HG03108 (cell line): ENCODE data around the gene TMEM45B.
"Not testable (repeated sequence)": the region's sequence is repeated elsewhere in the genome, so short reads cannot be mapped to it uniquely, and the experiment has no call there.

Source experiments
- ATAC-seq: cut with Tn5 transposase; IDR thresholded peaks from one replicate; pipeline ENCODE4 v1.9.1; 2021; ENCODE audit warnings: moderate library complexity; ENCODE audit not compliant: unreplicated experiment

Gene TMEM45B

GRCh38 chr11:129804012-129804411, 11.6 kb upstream of the TMEM45B start:
- ATAC-seq, result no peak

DNA sequence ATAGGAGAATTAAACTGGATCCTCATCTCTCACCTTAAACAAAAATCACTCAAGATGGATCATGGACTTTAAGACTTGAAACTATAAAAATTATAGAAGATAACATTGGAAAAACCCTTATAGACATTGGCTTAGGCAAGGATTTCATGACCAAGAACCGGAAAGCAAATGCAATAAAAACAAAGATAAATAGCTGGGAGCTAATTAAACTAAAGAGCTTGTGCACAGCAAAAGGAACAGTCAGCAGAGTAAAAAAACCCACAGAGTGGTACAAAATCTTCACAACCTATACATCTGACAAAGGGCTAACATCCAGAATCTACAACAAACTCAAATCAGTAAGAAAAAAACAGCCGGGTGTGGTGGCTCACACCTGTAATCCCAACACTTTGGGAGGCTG, 7.4 kb upstream of the TMEM45B start:
- ATAC-seq, result not testable (repeated sequence)

DNA sequence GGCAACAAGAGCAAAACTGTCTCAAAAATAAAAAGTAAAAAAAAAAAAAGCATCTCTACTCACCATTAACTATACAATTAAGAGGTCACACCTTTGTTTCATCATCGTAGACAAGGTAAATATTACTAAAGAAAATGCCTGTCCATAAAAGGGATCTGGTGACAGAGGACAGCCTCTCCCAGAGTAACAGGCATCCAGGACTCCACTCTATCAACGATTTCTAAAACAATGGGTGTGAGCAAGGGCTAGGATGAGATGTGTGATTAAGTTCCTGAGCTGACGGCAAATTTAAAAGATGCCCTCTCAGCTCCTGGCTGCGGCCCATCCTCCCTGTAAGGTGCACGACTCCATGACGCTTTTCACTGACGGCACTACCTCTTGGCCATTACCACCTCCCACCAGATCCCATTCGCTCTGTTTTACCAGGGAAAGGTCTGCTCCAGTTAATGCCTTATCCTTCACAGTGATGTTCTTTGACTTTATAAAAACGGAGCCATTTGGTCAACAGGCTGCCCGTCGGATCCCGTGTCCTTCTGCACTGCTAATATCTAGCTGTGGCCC, 2.3 kb upstream of the TMEM45B start:
- no peak for ATAC-seq

- no peak for ATAC-seq
Measured at GRCh38 chr11:129814244-129815014, 1.2 kb upstream of the TMEM45B start.

DNA sequence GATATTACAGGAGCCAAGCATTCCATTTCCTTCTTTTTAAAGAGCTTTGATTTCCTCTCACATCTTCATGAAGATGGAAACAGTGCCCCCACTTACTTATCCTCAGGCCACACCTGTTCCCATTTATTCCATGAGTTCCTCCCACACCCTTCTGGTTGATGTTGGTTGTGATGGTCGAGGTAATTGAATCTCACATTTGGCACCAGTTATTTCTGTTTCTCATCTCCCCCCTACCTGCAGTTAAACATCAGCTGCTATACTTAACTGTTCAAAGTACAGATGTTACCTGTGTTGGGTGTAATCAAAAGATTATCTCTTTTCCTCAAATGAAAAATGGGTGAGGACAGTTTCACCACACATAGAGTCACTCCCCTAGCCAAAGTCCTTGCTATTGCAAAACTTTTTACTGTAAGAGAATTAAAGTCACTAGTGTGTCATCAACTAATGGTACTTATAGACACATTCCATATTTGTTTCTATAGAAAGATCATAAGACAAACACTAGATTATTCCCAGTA, 1.9 kb downstream of the TMEM45B start:
- no peak for ATAC-seq

- not testable (repeated sequence) for ATAC-seq
Measured at GRCh38 chr11:129818236-129818635, 2.6 kb downstream of the TMEM45B start.

- no peak for ATAC-seq
Measured at GRCh38 chr11:129819237-129819636, 3.6 kb downstream of the TMEM45B start.

DNA sequence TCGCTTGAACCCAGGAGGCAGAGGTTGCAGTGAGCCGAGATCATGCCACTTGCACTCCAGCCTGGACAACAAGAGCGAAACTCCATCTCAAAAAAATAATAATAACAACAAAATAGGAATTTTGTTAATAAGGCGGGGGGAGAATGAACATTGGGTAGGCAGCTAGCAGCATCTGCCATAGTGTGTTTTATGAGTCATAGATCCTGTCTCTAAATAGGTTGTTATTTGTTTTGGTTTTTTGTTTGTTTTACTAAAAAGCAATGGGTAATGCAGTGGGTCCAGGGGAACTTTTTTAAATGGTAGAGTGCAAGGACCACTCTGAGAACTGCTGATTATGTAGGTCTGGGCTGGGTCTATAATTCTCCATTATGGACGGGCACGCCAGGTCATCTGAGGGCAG, 4.6 kb downstream of the TMEM45B start:
- ATAC-seq, result not testable (repeated sequence)

DNA sequence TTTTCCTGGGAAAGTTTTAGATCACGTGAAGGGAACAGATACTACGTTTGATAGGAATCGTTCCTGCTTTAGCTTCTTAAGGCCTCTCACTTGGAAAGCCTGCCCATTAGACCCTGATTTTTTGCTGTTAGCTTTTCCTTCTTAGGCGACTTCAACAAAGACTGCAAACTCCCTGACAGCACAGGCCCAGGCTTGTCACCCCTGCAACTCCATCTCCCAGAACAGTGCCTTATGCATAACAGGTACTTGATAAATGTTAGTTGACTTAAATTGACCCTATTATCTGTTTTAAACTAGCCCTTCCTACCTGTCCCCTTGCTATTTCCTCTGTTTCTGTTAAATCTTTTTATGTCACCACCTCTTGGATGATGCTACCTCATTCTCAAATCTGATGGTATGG, 7.6 kb downstream of the TMEM45B start:
- not testable (repeated sequence) for ATAC-seq

GRCh38 chr11:129823799-129824198, 8.2 kb downstream of the TMEM45B start:
- ATAC-seq, result not testable (repeated sequence)

DNA sequence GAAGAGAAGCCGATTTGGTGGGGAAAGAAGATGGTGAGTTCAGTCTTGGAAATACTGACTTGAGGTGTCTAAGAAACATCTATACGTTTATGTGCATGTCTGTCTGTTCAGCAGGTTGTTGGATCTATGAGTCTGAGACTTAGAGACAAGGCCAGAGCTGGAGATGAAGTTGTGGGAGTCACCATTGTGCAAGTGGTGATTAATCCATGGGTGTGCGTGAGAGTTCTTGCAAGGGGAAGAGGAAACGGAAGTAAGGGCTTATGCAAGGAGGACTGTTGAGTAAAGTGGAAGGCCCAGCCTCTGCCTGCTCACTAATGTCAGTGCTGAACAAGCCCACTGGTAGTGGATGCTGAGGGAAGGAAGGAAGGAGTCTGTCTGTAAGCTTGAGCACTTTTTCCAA, 9.7 kb downstream of the TMEM45B start:
- no peak for ATAC-seq

- ATAC-seq, result no peak
Measured at GRCh38 chr11:129828301-129828836, 12.7 kb downstream of the TMEM45B start.

DNA sequence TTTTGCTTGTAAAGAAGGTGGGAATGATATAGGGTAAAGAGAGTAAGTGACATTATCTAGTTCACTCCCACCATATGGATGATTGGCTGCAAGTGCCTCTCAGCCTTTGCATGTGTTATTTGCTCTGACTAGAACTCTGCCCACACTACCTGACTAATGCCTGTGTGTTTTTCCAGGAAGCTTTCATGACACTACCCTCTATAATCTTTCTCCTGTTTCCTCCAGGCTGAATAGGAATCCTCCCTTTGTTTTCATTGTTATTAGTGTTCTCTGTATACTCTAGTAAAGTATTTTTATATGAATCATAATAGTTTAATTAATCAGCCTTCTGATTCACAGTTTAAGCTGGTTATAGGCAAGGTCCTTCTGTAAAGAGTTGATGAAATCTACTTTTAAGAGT, 13.8 kb downstream of the TMEM45B start:
- ATAC-seq, result not testable (repeated sequence)

DNA sequence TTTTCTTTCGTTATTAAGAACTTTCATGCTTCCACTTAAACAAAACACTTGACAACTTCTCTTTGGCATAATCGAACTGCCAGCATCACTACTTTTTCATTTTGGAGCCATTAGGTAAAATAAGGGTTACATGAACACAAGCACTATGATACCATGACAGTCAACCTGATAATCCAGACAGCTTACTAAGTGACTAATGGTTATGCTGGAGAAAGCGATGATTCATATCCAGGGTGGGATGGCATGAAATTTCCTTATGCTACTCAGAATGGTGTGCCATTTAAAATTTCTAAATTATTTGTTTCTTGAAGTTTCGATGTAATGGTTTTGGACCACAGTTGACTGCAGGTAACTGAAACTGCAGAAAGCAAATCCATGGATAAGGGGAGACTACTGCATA, 15.6 kb downstream of the TMEM45B start:
- not testable (repeated sequence) for ATAC-seq

GRCh38 chr11:129833260-129833659, 17.6 kb downstream of the TMEM45B start:
- not testable (repeated sequence) for ATAC-seq

GRCh38 chr11:129836423-129836891, 20.8 kb downstream of the TMEM45B start:
- not testable (repeated sequence) for ATAC-seq

DNA sequence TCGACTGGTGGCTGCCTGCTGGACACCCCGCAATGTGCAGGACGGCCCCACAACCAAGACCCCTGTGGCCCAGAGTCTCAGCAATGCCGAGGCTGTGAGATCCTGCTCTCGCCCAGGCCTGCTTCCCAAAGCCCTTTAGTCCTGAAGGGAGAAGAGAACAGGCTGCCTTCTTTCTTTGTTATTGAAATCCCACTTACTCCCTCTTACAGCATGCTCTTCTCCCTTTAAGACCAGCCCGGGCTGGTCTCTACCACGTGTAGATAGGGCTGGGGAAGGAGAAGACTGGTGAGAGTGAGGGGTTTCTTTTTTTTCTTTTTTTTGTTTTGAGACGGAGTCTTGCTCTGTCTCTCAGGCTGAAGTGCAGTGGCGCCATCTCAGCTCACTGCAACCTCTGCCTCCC, 21.3 kb downstream of the TMEM45B start:
- no peak for ATAC-seq

GRCh38 chr11:129840236-129840635, 24.6 kb downstream of the TMEM45B start:
- ATAC-seq, result no peak

- ATAC-seq, result no peak
Measured at GRCh38 chr11:129842138-129842537, 26.5 kb downstream of the TMEM45B start.

DNA sequence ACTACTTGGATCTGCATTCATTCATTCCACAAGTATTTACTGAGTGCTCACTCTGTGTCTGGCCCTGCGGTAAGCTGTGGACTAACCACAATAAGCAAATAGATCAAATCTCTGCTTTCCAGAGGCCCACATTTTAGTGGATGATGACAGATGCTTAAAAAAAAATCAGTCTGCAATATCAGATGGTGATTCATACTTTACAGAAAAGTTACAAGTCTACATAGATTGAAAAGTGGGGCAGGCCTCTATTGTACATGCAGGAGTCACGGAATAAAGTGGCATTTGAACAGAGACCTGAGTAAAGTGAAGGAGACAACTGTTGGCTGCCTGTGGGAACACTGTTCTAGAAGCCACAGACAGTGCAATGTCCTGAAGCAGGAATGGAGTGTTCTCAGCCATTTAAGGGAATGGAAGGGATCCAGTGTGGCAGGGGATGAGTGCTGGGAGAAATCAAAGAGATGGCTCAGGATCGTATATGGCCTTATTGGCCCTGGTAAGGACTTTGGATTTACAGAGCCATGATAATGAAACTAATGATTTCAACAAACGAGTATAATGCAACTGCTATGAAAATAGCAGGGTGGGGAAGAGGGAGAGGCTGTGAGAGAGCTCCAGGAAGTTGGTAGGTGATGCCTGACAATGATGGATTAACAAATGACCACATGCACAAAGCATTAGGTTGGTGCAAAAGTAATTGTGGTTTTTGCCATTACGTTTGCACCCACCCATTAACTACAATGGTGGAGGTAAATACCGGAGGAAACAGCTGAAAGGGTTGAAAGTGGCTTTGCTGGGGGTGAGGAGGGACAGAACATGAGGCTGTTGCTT, 31.1 kb downstream of the TMEM45B start:
- no peak for ATAC-seq

GRCh38 chr11:129847361-129847760, 31.7 kb downstream of the TMEM45B start:
- not testable (repeated sequence) for ATAC-seq
